Endothelial cell of umbilical vein (primary cell): ENCODE data around the gene SSH3. TPM values are rescaled to one million over a fixed set of nuclear protein-coding genes. Genes with fewer than 3 reads are reported as not detected.

ENCODE experiments used
- BruUV-seq: library from RNA; stranded (reverse); fragments of 400-500 nt; replicated peaks from 2 replicates; lab custom pipeline; 2021; lab: Mats Ljungman, UMichigan
- CTCF ChIA-PET: fragments of 300-600, 350-600 bp; sonication (Branson Sonifier 250); formaldehyde crosslinking; loops from one replicate; lab custom pipeline; 2021; ENCODE audit warnings: antibody characterized with exemption, inconsistent platforms; lab: Charles Lee
- POLR2A ChIA-PET: fragments of 300-600, 350-600 bp; sonication (Branson Sonifier 250); formaldehyde crosslinking; loops from one replicate; lab custom pipeline; 2021; ENCODE audit warnings: antibody characterized with exemption, inconsistent platforms; lab: Charles Lee
- DNase-seq: peaks from one replicate; pipeline ENCODE4 v3.0.0-alpha.2; 2011; ENCODE audit warnings: low read depth, low spot score
- FAIRE-seq: peaks from 2 replicates; lab custom pipeline; 2011; peaks lifted over from hg19 to GRCh38; lab: Jason Lieb, UNC
- H2AFZ ChIP-seq: 2 replicates; pipeline ENCODE4 v1.6.0; 2012; ENCODE audit warnings: low read depth, low read length, control low read depth, inconsistent platforms
- H3K27ac ChIP-seq: 2 replicates; pipeline ENCODE4 v1.5.1; 2011; ENCODE audit warnings: low read depth, mild to moderate bottlenecking, control low read depth, low read length, moderate library complexity; ENCODE audit not compliant: insufficient read depth
- H3K27me3 ChIP-seq, 2 experiments: 2 replicates each; pipeline versions ENCODE4 v1.6.0 to v1.6.1; 2011; ENCODE audit warnings: low read length in 2 of 2, mixed read lengths in 1 of 2; ENCODE audit not compliant: control insufficient read depth in 2 of 2, insufficient read depth in 2 of 2
- H3K36me3 ChIP-seq, 2 experiments: 2 replicates in 1 of 2; 3 replicates in 1 of 2; pipeline ENCODE4 v1.5.1; 2011; ENCODE audit warnings: low read length in 2 of 2, mild to moderate bottlenecking in 1 of 2, moderate library complexity in 1 of 2; ENCODE audit not compliant: control insufficient read depth in 2 of 2, insufficient read depth in 2 of 2; ENCODE audit errors: extremely low read depth in 1 of 2
- H3K4me1 ChIP-seq: 3 replicates; pipeline ENCODE4 v1.5.1; 2011; ENCODE audit warnings: mild to moderate bottlenecking, low read length; ENCODE audit not compliant: control insufficient read depth, insufficient read depth; ENCODE audit errors: extremely low read depth
- H3K4me2 ChIP-seq: 2 replicates; pipeline ENCODE4 v1.6.1; 2011; ENCODE audit warnings: low read length, control low read depth, mixed read lengths; ENCODE audit not compliant: insufficient read depth
- H3K4me3 ChIP-seq, 3 experiments: fragments of 200-600 bp in 1 of 3; sonication (generic), shearing (Covaris generic) in 1 of 3; replicated peaks in 1 of 3; 2 replicates each; pipeline ENCODE4 v1.5.1; 2011 to 2016; ENCODE audit warnings: control low read depth in 3 of 3, low read length in 3 of 3, mild to moderate bottlenecking in 2 of 3, inconsistent platforms in 1 of 3, low read depth in 1 of 3, moderate library complexity in 1 of 3; ENCODE audit not compliant: insufficient read depth in 1 of 3
- H3K79me2 ChIP-seq: 2 replicates; pipeline ENCODE4 v1.6.0; 2012; ENCODE audit warnings: low read length, inconsistent platforms; ENCODE audit not compliant: control insufficient read depth, insufficient read depth
- H3K9ac ChIP-seq: replicated peaks from 2 replicates; pipeline ENCODE3; 2011; ENCODE audit warnings: low read length, control low read depth; ENCODE audit not compliant: insufficient read depth; ENCODE audit errors: extremely low read depth
- H3K9me1 ChIP-seq: replicated peaks from 3 replicates; pipeline ENCODE4 v1.6.0; 2011; ENCODE audit warnings: mild to moderate bottlenecking, low read length; ENCODE audit not compliant: control insufficient read depth, insufficient read depth; ENCODE audit errors: extremely low read depth
- H3K9me3 ChIP-seq: replicated peaks from 2 replicates; pipeline ENCODE4 v1.5.1; 2012; ENCODE audit warnings: low read length, inconsistent platforms; ENCODE audit not compliant: control insufficient read depth, insufficient read depth
- H4K20me1 ChIP-seq: replicated peaks from 2 replicates; pipeline ENCODE3; 2011; ENCODE audit warnings: mild to moderate bottlenecking, low read length; ENCODE audit not compliant: control insufficient read depth, insufficient read depth; ENCODE audit errors: extremely low read depth
- EZH2 ChIP-seq: IDR thresholded peaks from 2 replicates; pipeline ENCODE4 v1.6.1; 2012; ENCODE audit warnings: borderline replicate concordance, low read depth, mild to moderate bottlenecking, moderate library complexity, low read length, inconsistent platforms; ENCODE audit not compliant: severe bottlenecking
- FOS ChIP-seq: IDR thresholded peaks from 2 replicates; pipeline ENCODE4 v1.6.1; 2011; ENCODE audit warnings: mild to moderate bottlenecking, low read length, moderate library complexity, borderline replicate concordance; ENCODE audit not compliant: insufficient read depth
- GATA2 ChIP-seq: IDR thresholded peaks from 2 replicates; pipeline ENCODE4 v1.7.0; 2011; ENCODE audit warnings: low read depth, mild to moderate bottlenecking, moderate library complexity, mixed read lengths, low read length; ENCODE audit not compliant: insufficient read length, insufficient read depth
- JUN ChIP-seq: IDR thresholded peaks from 2 replicates; pipeline ENCODE4 v1.6.1; 2011; ENCODE audit warnings: borderline replicate concordance, low read depth; ENCODE audit not compliant: insufficient read length, insufficient read depth
- MAX ChIP-seq: IDR thresholded peaks from 2 replicates; pipeline ENCODE4 v1.6.1; 2011; ENCODE audit not compliant: insufficient read depth, insufficient read length
- POLR2A ChIP-seq: IDR thresholded peaks from 2 replicates; pipeline ENCODE4 v1.6.1; 2012; ENCODE audit warnings: low read depth, mild to moderate bottlenecking, control low read depth, low read length
- POLR2AphosphoS5 ChIP-seq: IDR thresholded peaks from 2 replicates; pipeline ENCODE4 v1.6.1; 2012; ENCODE audit warnings: low read depth, mild to moderate bottlenecking, control low read depth, low read length, moderate library complexity; ENCODE audit not compliant: insufficient read depth
- dilution Hi-C: fragments of 300-500 bp; cut with MboI; formaldehyde crosslinking; loops from one replicate; pipeline ENCODE4 v1.15.0; 2019; ENCODE audit warnings: low sequenced_read_pairs; ENCODE audit not compliant: extremely low pct_ligation_motif_present
- intact Hi-C: fragments of 100-400 bp; cut with micrococcal nuclease; formaldehyde crosslinking; loops from one replicate; pipeline ENCODE4 v1.10.0; 2022
- polyA plus RNA-seq, 4 experiments: library from polyadenylated mRNA; depleted of rRNA in 3 of 4; stranded (reverse) in 3 of 4; unstranded in 1 of 4; fragments of >200 nt; gene quantifications; 2 replicates each; pipeline versions ENCODE4 v1.2.1 to v1.2.3, GENCODE V29; 2011 to 2012; ENCODE audit warnings: missing spikeins in 1 of 4
- total RNA-seq: library from RNA; stranded (reverse); gene quantifications from 2 replicates; pipeline ENCODE4 v1.2.3, GENCODE V29; 2021

Gene SSH3
- total and polyA plus RNA-seq, 2 donors (not counting 3 experiments of a cell fraction or from before 2014, with no cell fraction given): 14.3 to 16.5 TPM

- no peaks in the 10 kb centered on the region for H3K9me3 ChIP-seq
- no peaks in the 10 kb centered on the region for H3K27me3 ChIP-seq
- no TSS peak for BruUV-seq
- DNase-seq (peak; percentile 88), FAIRE-seq (peak; percentile 95)
- POLR2A ChIA-PET: interaction anchor here (0.9 to 1.8 kb wide), 3 partner anchors 12 to 42 kb away, joined by 3 to 9 read pairs (median 4); partner anchors contain the start of gene ANKRD13D
- intact Hi-C loops (loop anchor here (1.0 kb wide), 3 partner anchors 10 to 40 kb away; no protein-coding TSS in a partner anchor), dilution Hi-C loops (no loop called here)
- H3K4me1 ChIP-seq: peaks cover 17% of the 10 kb centered on the region
- H3K79me2 ChIP-seq: peaks cover 42% of the 10 kb centered on the region
- peak overlapping the region; percentile 76 for H3K27ac ChIP-seq
- H3K9me1 ChIP-seq: no peaks in the 10 kb centered on the region
- H3K36me3 ChIP-seq: peaks cover 8 to 35% of the 10 kb centered on the region in 2 experiments
- H2AFZ ChIP-seq: no peak overlapping the region
- H3K4me3 ChIP-seq: no peak overlapping the region
- peak overlapping the region; percentile 46 for H3K9ac ChIP-seq
- H4K20me1 ChIP-seq: no peaks in the 10 kb centered on the region
- TF ChIP-seq EZH2: no peak
- no peak for TF ChIP-seq MAX
- peak; percentile 84 for TF ChIP-seq POLR2AphosphoS5
- TF ChIP-seq FOS: no peak
- no peak for TF ChIP-seq POLR2A
- TF ChIP-seq JUN: no peak
- TF ChIP-seq GATA2: no peak
- CTCF ChIA-PET: interaction anchor here (0.8 to 2.7 kb wide), 12 partner anchors 11 to 326 kb away, joined by 3 to 16 read pairs (median 4); partner anchors contain the start of genes ANKRD13D, KDM2A, PPP1CA and SSH3
- peak overlapping the region; percentile 45 for H3K4me2 ChIP-seq
Measured at GRCh38 chr11:67277231-67277961, 25.9 kb upstream of the SSH3 start.
